ENCODE measurements around the gene CTU2. TPM values are rescaled to one million over a fixed set of nuclear protein-coding genes. Genes with fewer than 3 reads are reported as not detected.

The CTU2 gene
- total and polyA plus RNA-seq, 9 of the 15 experiments (the other 6 are each of a cell fraction or from before 2014, with no cell fraction given): 1.3 to 105 (median 23.2) TPM

DNA sequence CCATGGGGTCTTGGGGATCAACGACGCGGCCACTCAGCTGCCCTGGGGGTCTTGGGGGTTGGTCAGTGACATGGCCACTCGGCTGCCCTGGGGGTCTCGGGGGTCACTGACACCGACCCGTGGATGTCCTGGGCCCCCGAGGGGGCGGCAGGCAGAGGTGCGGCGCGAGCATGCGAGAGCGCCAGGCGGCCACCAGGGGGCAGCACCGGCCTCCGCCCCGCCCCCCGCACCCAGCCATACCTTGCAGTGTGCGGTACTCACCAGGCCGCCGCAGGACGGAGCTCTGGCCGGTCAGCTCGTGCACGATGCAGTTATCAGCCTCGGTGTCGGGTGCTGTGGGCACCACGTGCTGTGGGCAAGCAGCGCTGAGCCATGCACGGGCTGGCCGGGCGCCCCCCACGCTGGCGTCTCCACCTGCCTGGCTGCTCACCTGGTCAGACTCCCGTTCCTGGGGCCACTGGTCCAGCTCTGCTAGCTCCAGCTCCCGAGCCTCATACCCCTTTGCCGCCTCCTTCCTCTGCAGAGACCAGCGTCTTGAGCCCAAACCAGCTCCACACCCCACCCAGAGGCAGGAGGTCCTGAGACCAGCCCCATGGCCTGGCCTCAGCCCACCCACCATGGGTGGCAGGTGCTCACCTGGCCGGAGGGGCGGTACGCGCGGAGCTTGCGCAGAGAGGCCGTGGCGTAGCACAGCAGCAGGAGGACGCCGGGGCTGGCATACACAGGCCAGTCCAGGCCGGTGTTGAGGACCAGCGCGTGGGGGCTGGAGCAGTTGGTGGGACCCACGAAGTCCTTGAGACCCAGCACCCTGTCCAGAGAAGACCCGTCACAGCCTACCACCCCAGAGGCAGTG, 31.2 kb downstream of the CTU2 start (continued):
- TF ChIP-seq, protein P1, sequence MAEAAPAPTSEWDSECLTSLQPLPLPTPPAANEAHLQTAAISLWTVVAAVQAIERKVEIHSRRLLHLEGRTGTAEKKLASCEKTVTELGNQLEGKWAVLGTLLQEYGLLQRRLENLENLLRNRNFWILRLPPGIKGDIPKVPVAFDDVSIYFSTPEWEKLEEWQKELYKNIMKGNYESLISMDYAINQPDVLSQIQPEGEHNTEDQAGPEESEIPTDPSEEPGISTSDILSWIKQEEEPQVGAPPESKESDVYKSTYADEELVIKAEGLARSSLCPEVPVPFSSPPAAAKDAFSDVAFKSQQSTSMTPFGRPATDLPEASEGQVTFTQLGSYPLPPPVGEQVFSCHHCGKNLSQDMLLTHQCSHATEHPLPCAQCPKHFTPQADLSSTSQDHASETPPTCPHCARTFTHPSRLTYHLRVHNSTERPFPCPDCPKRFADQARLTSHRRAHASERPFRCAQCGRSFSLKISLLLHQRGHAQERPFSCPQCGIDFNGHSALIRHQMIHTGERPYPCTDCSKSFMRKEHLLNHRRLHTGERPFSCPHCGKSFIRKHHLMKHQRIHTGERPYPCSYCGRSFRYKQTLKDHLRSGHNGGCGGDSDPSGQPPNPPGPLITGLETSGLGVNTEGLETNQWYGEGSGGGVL (CRISPR knock-in tag; IDR thresholded peaks at IDR 0.05): no peak
- no peak for TF ChIP-seq ZNF764 (CRISPR knock-in tag; IDR thresholded peaks at IDR 0.05; ENCODE audit: low read depth)
- TF ChIP-seq EHMT2 (IDR thresholded peaks at IDR 0.05): no peak
- TF ChIP-seq SP1 (CRISPR knock-in tag; IDR thresholded peaks at IDR 0.05): peak; percentile 99
- TF ChIP-seq BRCA1 (IDR thresholded peaks at IDR 0.05): no peak
- no peak for TF ChIP-seq BRCA1 (CRISPR knock-in tag; IDR thresholded peaks at IDR 0.05)
- TF ChIP-seq, protein P2, sequence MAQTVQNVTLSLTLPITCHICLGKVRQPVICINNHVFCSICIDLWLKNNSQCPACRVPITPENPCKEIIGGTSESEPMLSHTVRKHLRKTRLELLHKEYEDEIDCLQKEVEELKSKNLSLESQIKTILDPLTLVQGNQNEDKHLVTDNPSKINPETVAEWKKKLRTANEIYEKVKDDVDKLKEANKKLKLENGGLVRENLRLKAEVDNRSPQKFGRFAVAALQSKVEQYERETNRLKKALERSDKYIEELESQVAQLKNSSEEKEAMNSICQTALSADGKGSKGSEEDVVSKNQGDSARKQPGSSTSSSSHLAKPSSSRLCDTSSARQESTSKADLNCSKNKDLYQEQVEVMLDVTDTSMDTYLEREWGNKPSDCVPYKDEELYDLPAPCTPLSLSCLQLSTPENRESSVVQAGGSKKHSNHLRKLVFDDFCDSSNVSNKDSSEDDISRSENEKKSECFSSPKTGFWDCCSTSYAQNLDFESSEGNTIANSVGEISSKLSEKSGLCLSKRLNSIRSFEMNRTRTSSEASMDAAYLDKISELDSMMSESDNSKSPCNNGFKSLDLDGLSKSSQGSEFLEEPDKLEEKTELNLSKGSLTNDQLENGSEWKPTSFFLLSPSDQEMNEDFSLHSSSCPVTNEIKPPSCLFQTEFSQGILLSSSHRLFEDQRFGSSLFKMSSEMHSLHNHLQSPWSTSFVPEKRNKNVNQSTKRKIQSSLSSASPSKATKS (CRISPR knock-in tag; IDR thresholded peaks at IDR 0.05): no peak
- no peak for TF ChIP-seq ZNF77 (CRISPR knock-in tag; IDR thresholded peaks at IDR 0.05)
- TF ChIP-seq ZNF134 (CRISPR knock-in tag; conservative IDR thresholded peaks at IDR 0.05): no peak
- TF ChIP-seq ATF7 (IDR thresholded peaks at IDR 0.05): peak; percentile 68
- TF ChIP-seq ZNF316 (IDR thresholded peaks at IDR 0.05): no peak
- TF ChIP-seq BDP1 (IDR thresholded peaks at IDR 0.05; ENCODE audit: insufficient read depth, insufficient read length): no peak
- no peak for TF ChIP-seq PPARD (CRISPR knock-in tag; IDR thresholded peaks at IDR 0.05)
- TF ChIP-seq POLR2AphosphoS2 (IDR thresholded peaks at IDR 0.05; ENCODE audit: low read length): peak; percentile 89
- TF ChIP-seq POLR2AphosphoS5 (IDR thresholded peaks at IDR 0.05; ENCODE audit: control insufficient read depth, insufficient read depth, low read depth, low read length): peak; percentile 36; the same call in 1 of the 2 replicates
- no peak for TF ChIP-seq RBM25 (IDR thresholded peaks at IDR 0.05; ENCODE audit: low read depth, low read length, severe bottlenecking)
- no peak; the same call in none of the 2 replicates for TF ChIP-seq RNF2 (IDR thresholded peaks at IDR 0.05)
- TF ChIP-seq NR4A1 (CRISPR knock-in tag; IDR thresholded peaks at IDR 0.05): 0 out of 2 replicates have a peak, but pooled peaks have one; percentile 70
- peak; percentile 76; the same call in 1 of the 2 replicates for TF ChIP-seq NR4A1 (tag; IDR thresholded peaks at IDR 0.05)
- no peak for TF ChIP-seq ERF (CRISPR knock-in tag; IDR thresholded peaks at IDR 0.05)
- TF ChIP-seq GATAD2A (IDR thresholded peaks at IDR 0.05): 0 out of 2 replicates have a peak, but pooled peaks have one; percentile 36
- TF ChIP-seq, protein P3, sequence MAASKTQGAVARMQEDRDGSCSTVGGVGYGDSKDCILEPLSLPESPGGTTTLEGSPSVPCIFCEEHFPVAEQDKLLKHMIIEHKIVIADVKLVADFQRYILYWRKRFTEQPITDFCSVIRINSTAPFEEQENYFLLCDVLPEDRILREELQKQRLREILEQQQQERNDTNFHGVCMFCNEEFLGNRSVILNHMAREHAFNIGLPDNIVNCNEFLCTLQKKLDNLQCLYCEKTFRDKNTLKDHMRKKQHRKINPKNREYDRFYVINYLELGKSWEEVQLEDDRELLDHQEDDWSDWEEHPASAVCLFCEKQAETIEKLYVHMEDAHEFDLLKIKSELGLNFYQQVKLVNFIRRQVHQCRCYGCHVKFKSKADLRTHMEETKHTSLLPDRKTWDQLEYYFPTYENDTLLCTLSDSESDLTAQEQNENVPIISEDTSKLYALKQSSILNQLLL (CRISPR knock-in tag; IDR thresholded peaks at IDR 0.05; ENCODE audit: borderline replicate concordance): no peak
- no peak for TF ChIP-seq HDAC3 (IDR thresholded peaks at IDR 0.05; ENCODE audit: borderline replicate concordance, partially characterized antibody)
- TF ChIP-seq HDGF (IDR thresholded peaks at IDR 0.05): peak; percentile 68; the same call in 1 of the 2 replicates
- peak; percentile 71; the same call in 1 of the 2 replicates for TF ChIP-seq KLF16 (IDR thresholded peaks at IDR 0.05)
- no peak for TF ChIP-seq SIRT6 (IDR thresholded peaks at IDR 0.05; ENCODE audit: low read depth, low read length)
